ENCODE measurements around the gene FGF14. TPM values are rescaled to one million over a fixed set of nuclear protein-coding genes. Genes with fewer than 3 reads are reported as not detected.

Gene FGF14
- total RNA-seq, 3 donors from 2014 or later (not counting 1 experiment from before 2014, with no cell fraction given): not detected

DNA sequence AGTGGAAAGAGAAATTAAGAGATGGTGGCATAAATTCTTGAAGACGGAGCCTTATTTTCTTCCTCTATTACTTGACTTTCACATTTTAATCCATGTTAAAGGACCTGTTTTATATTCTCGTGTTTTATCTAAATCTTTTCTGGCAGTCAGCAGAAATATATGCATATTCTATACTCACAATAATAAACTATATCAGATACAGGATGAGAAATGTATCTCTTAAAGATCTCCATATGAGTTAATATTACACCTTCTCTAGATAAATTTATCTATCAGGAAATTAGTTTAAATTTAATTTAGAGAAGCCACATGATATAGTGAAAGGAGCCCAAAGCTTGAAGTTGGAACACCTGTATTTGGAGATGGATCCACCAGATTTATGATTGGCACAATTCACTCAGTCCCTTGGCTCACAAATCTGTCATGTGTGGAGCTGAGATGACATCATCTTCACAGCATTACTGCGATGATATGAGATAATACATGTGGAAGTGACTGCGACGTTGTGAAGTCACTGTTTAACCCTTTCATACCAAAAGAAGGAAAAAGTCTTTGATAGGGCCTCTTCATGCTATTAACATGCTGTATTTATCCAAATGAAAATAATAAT, 216.4 kb downstream of the FGF14 start:
- H3K36me3 ChIP-seq (ENCODE audit: control insufficient read depth, insufficient read depth, low read length): no peaks in the 10 kb centered on the region
- no peaks in the 10 kb centered on the region for H3K27me3 Mint-ChIP-seq (ENCODE audit: low read depth in 2 of 2)
- H3K4me3 ChIP-seq (ENCODE audit: low read length): no peak overlapping the region
- H3K4me1 ChIP-seq (ENCODE audit: control insufficient read depth, insufficient read depth, low read length): no peaks in the 10 kb centered on the region
- no peaks in the 10 kb centered on the region for H3K4me1 Mint-ChIP-seq
- H3K9me3 Mint-ChIP-seq: peaks cover 0 to 4% of the 10 kb centered on the region in 2 donors
- no peaks in the 10 kb centered on the region for H3K9me3 ChIP-seq (ENCODE audit: control insufficient read depth, insufficient read depth, low read length)
- no peaks in the 10 kb centered on the region for H3K36me3 Mint-ChIP-seq
- no peak overlapping the region for H3K27ac ChIP-seq (ENCODE audit: low read length)
- no peak for DNase-seq
- H3K27me3 ChIP-seq (ENCODE audit: control insufficient read depth, insufficient read depth, low read length): no peaks in the 10 kb centered on the region
- no peak overlapping the region for H3K27ac Mint-ChIP-seq
- WGBS (ENCODE audit: insufficient coverage): 100% methylated on average over 1 of the region's 5 CpGs
- intact Hi-C loops (cut with micrococcal nuclease): no loop called here
- no peak for ATAC-seq
- TF ChIP-seq, protein P1, sequence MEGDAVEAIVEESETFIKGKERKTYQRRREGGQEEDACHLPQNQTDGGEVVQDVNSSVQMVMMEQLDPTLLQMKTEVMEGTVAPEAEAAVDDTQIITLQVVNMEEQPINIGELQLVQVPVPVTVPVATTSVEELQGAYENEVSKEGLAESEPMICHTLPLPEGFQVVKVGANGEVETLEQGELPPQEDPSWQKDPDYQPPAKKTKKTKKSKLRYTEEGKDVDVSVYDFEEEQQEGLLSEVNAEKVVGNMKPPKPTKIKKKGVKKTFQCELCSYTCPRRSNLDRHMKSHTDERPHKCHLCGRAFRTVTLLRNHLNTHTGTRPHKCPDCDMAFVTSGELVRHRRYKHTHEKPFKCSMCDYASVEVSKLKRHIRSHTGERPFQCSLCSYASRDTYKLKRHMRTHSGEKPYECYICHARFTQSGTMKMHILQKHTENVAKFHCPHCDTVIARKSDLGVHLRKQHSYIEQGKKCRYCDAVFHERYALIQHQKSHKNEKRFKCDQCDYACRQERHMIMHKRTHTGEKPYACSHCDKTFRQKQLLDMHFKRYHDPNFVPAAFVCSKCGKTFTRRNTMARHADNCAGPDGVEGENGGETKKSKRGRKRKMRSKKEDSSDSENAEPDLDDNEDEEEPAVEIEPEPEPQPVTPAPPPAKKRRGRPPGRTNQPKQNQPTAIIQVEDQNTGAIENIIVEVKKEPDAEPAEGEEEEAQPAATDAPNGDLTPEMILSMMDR (IDR thresholded peaks at IDR 0.05): no peak
- no peak overlapping the region for H3K4me3 Mint-ChIP-seq

DNA sequence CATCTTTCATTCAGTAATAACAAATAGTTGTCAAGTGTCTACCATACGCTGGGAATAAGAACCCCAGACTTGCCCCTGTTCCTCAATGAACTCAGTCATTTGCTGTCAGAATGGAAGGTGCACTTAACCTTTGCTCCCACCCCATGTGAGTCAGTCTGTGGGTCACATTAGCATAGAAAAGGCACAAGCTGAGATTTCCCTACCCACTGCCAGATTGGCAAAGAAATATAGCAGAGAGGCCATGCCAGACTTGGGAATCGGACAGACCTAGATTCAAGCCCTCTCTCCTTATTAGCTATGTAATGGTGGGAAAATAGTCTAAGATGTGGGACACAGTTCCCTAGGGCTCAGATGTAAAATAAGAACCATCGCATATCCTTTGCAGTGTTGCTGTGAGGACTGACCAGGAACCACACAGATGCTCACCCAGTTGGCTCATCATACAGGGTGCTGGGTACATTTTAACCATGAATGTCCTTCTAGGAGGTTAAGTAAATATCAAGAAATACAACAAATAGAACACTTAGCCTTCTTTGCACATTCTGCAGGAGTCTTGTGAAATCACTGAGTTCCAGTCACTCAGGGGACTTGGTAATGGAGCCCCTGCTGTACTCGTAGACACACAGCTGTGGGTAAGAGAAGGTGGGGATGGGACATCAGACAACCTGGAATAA, 218.2 kb downstream of the FGF14 start:
- Histone ChIP-seq H3K27ac (ENCODE audit: low read length) (no peak overlapping the region), H3K9me3 (ENCODE audit: control insufficient read depth, insufficient read depth, low read length) (no peaks in the 10 kb centered on the region), H3K4me1 (ENCODE audit: control insufficient read depth, insufficient read depth, low read length) (no peaks in the 10 kb centered on the region), H3K27me3 (ENCODE audit: control insufficient read depth, insufficient read depth, low read length) (no peaks in the 10 kb centered on the region), H3K4me3 (ENCODE audit: low read length) (no peak overlapping the region), H3K36me3 (ENCODE audit: control insufficient read depth, insufficient read depth, low read length) (no peaks in the 10 kb centered on the region)
- Mint-ChIP-seq H3K4me1 (no peaks in the 10 kb centered on the region), H3K27me3 (ENCODE audit: low read depth in 2 of 2) (no peaks in the 10 kb centered on the region), H3K4me3 (no peak overlapping the region), H3K27ac (no peak overlapping the region), H3K9me3 (peaks cover 0 to 2% of the 10 kb centered on the region in 2 donors), H3K36me3 (no peaks in the 10 kb centered on the region)
- intact Hi-C loops (cut with micrococcal nuclease): no loop called here
- 86% methylated on average over 3 of the region's 4 CpGs for WGBS (ENCODE audit: insufficient coverage)
- ATAC-seq (no peak), DNase-seq (no peak)
- TF ChIP-seq, protein P1 (IDR thresholded peaks at IDR 0.05): no peak

DNA sequence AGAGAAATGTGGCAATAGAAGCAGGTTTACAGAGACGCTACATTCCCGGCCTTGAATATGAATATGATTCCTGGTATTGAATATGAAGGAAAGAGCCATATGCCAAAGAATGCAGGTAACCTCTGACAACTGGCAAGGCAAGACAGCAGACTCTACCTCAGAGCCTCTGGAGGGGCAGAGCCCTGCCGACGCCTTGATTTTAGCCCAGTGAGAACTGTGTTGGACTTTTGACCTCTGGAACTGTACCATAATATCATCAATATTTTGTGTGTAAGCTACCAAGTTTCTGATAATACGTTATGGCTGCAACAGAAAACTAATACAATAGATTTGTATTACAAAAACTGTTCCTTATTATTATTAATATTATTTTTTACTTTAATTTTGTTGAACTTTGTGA, 219.7 kb downstream of the FGF14 start:
- Mint-ChIP-seq H3K36me3 (no peaks in the 10 kb centered on the region), H3K9me3 (peaks cover 0 to 2% of the 10 kb centered on the region in 2 donors), H3K4me3 (no peak overlapping the region), H3K4me1 (no peaks in the 10 kb centered on the region), H3K27me3 (ENCODE audit: low read depth in 2 of 2) (no peaks in the 10 kb centered on the region), H3K27ac (no peak overlapping the region)
- H3K27ac ChIP-seq (ENCODE audit: low read length): no peak overlapping the region
- intact Hi-C loops (cut with micrococcal nuclease): no loop called here
- no peaks in the 10 kb centered on the region for H3K36me3 ChIP-seq (ENCODE audit: control insufficient read depth, insufficient read depth, low read length)
- DNase-seq (no peak), ATAC-seq (no peak)
- no peaks in the 10 kb centered on the region for H3K4me1 ChIP-seq (ENCODE audit: control insufficient read depth, insufficient read depth, low read length)
- 82% methylated on average over 4 of the region's 5 CpGs for WGBS (ENCODE audit: insufficient coverage)
- no peaks in the 10 kb centered on the region for H3K27me3 ChIP-seq (ENCODE audit: control insufficient read depth, insufficient read depth, low read length)
- no peaks in the 10 kb centered on the region for H3K9me3 ChIP-seq (ENCODE audit: control insufficient read depth, insufficient read depth, low read length)
- TF ChIP-seq, protein P1 (IDR thresholded peaks at IDR 0.05): no peak
- no peak overlapping the region for H3K4me3 ChIP-seq (ENCODE audit: low read length)

DNA sequence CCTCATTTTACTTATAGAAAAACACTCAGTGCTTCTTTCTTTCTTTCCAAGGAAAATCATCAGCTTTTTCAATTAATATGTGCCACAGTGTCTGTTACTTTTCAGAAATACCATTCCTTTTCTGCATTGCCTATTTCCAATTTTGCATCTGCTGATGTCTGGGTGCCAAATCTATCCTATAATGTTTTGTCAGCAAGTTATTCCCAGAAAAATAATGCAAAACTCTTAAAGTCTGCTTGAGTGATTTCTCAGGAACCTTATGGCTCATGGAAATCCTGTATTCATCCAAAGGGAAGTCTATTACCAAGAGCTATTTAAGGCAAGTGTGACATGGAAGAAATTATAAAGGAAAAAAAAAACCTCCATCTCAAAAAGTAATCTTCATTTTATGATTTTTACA, 224.4 kb downstream of the FGF14 start:
- Mint-ChIP-seq H3K4me3 (no peak overlapping the region), H3K4me1 (no peaks in the 10 kb centered on the region), H3K27ac (no peak overlapping the region), H3K27me3 (ENCODE audit: low read depth in 2 of 2) (no peaks in the 10 kb centered on the region), H3K36me3 (no peaks in the 10 kb centered on the region), H3K9me3 (peaks cover 0 to 2% of the 10 kb centered on the region in 2 donors)
- DNase-seq (no peak), ATAC-seq (no peak)
- TF ChIP-seq, protein P1 (IDR thresholded peaks at IDR 0.05): no peak
- H3K27me3 ChIP-seq (ENCODE audit: control insufficient read depth, insufficient read depth, low read length): no peaks in the 10 kb centered on the region
- H3K27ac ChIP-seq (ENCODE audit: low read length): no peak overlapping the region
- no peaks in the 10 kb centered on the region for H3K9me3 ChIP-seq (ENCODE audit: control insufficient read depth, insufficient read depth, low read length)
- H3K36me3 ChIP-seq (ENCODE audit: control insufficient read depth, insufficient read depth, low read length): no peaks in the 10 kb centered on the region
- no peak overlapping the region for H3K4me3 ChIP-seq (ENCODE audit: low read length)
- intact Hi-C loops (cut with micrococcal nuclease): no loop called here
- H3K4me1 ChIP-seq (ENCODE audit: control insufficient read depth, insufficient read depth, low read length): no peaks in the 10 kb centered on the region

Data from natural killer cell (primary cell).